ENCODE data around the gene OR10AD1. TPM values are rescaled to one million over a fixed set of nuclear protein-coding genes. Genes with fewer than 3 reads are reported as not detected.
A peak's percentile ranks its signal among the peaks of the same experiment; 100 is the strongest.

The OR10AD1 gene
- total RNA-seq, 1 donor from 2014 or later = not detected

GRCh38 chr12:48201091-48201490 lies 2.0 kb downstream of the OR10AD1 start:
- intact Hi-C loops (cut with micrococcal nuclease) = no loop called here
- H3K4me3 Mint-ChIP-seq = no peak overlapping the region
- H3K27me3 Mint-ChIP-seq = no peaks in the 10 kb centered on the region
- peaks cover 25% of the 10 kb centered on the region for H3K4me1 Mint-ChIP-seq
- DNase-seq = no peak
- peaks cover 29% of the 10 kb centered on the region for H3K9me3 Mint-ChIP-seq
- H3K36me3 Mint-ChIP-seq (ENCODE audit: low read depth) = peaks cover 47% of the 10 kb centered on the region
- H3K27ac Mint-ChIP-seq = peak overlapping the region; percentile 1

DNA sequence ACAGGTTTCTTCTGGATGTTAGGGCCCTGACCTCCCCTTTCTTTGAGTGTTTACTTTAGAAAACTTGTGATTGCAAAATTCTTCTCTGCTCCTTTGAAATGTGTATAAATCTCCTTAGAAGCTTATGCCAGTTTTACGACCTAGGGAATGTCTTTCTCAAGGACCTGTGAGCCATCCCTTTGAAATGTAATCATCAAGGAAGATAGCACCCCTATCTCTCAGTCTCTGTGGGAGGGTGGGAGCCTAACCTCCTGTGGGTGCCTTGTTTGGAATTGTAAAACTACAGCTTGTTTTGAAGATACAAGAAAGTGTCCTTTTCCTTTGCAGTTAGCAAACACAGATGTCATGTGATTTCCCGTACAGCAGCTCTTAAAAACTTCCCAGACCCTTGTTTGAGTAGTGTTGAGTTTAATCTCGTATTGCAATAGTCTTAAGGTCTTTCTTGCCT lies 3.3 kb downstream of the OR10AD1 start:
- peak overlapping the region; percentile 97 for H3K27ac Mint-ChIP-seq
- peaks cover 41% of the 10 kb centered on the region for H3K36me3 Mint-ChIP-seq (ENCODE audit: low read depth)
- peaks cover 6% of the 10 kb centered on the region for H3K27me3 Mint-ChIP-seq
- DNase-seq = peak; percentile 75
- peaks cover 25% of the 10 kb centered on the region for H3K4me1 Mint-ChIP-seq
- H3K4me3 Mint-ChIP-seq = peak overlapping the region; percentile 88
- intact Hi-C loops (cut with micrococcal nuclease) = no loop called here
- peaks cover 29% of the 10 kb centered on the region for H3K9me3 Mint-ChIP-seq

DNA sequence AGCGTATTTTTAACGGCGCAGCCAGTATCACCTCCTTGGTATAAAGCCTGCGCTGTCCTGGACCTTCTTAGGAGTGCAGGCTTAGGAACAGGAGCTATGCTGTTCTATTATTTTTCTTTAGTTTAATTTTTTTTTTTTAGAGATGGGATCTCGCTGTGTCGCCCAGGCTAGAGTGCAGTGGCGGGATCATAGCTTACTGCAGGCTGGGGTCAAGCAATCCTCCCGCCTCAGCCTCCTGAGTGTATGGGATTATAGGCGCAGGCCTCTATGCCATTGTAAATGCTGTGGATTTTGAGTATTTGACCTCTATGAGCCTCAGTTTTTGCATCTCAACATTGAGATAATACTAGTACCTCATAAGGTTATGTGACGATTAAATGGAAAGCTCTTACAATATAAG lies 4.1 kb downstream of the OR10AD1 start:
- Mint-ChIP-seq H3K36me3 (ENCODE audit: low read depth) (peaks cover 33% of the 10 kb centered on the region), H3K27me3 (peaks cover 12% of the 10 kb centered on the region), H3K27ac (peak overlapping the region; percentile 97), H3K4me3 (peak overlapping the region; percentile 88), H3K4me1 (peaks cover 27% of the 10 kb centered on the region), H3K9me3 (peaks cover 22% of the 10 kb centered on the region)
- intact Hi-C loops (cut with micrococcal nuclease) = loop anchor here (1.0 kb wide), 4 partner anchors 16 to 151 kb away; partner anchors contain the start of genes ASB8, CCDC184, SENP1 and ZNF641
- peak; percentile 66 for DNase-seq

DNA sequence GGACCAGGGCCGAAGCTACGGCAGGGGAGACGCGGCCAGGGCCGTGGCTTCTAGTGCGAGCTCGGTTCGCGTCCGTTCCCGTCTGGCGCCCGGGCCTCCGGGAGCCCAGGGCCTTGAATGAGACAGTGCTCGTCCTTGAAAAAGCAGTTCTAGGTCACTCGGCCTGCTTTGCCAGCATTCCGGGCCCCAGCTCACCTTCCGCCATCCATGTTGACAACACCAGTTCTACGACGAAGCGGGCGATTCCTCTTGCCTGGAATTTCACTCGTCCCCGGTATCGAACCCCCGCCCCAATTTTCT lies 4.5 kb downstream of the OR10AD1 start:
- peaks cover 30% of the 10 kb centered on the region for H3K36me3 Mint-ChIP-seq (ENCODE audit: low read depth)
- H3K4me3 Mint-ChIP-seq = peak overlapping the region; percentile 88
- H3K27ac Mint-ChIP-seq = peak overlapping the region; percentile 97
- peaks cover 15% of the 10 kb centered on the region for H3K27me3 Mint-ChIP-seq
- H3K4me1 Mint-ChIP-seq = peaks cover 28% of the 10 kb centered on the region
- intact Hi-C loops (cut with micrococcal nuclease) = loop anchor here (1.0 kb wide), 4 partner anchors 15 to 152 kb away; partner anchors contain the start of genes ASB8, CCDC184, SENP1 and ZNF641
- DNase-seq = no peak
- H3K9me3 Mint-ChIP-seq = peaks cover 19% of the 10 kb centered on the region

DNA sequence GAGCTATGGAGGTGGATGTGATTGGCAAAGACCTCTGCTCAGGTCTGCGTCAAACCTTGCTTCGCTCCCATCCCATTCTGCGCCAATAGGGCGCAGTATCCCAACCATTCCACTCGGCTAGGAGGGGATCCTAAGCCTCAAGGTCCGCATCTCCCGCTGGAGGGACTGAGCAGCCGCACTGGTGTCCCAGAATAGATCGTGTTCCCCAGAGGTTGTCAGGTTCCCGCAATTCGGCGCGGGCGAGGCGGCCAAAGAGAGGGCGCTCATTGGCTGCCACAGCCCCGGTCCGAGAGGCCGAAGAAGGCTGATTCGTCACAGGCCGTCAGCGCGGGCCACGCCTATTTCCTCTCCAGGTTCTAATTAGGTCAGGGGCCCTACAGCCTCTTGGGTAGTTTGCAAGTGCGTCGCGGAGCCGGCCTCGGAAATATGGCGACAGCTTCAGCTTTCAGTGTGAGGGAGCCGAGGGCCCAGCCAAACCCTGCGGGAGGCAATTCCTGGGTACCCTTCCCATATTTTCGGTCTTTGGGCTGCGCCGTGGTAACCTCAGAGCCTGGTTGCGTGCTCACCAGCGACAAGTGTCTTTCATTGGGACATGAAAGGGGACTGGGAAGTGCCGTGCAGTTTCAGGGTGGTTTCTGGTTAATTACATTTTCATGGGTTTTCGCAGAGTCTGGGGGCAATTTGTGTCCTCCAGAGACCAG lies 5.0 kb downstream of the OR10AD1 start:
- Mint-ChIP-seq H3K36me3 (ENCODE audit: low read depth) (peaks cover 25% of the 10 kb centered on the region), H3K4me3 (peak overlapping the region; percentile 88), H3K9me3 (peaks cover 15% of the 10 kb centered on the region), H3K27ac (peak overlapping the region; percentile 97), H3K4me1 (peaks cover 29% of the 10 kb centered on the region), H3K27me3 (peaks cover 19% of the 10 kb centered on the region)
- DNase-seq = peak; percentile 97
- intact Hi-C loops (cut with micrococcal nuclease) = loop anchor here (1.0 kb wide), 4 partner anchors 15 to 152 kb away; partner anchors contain the start of genes ASB8, CCDC184, SENP1 and ZNF641

GRCh38 chr12:48197549-48197970 lies 5.5 kb downstream of the OR10AD1 start:
- intact Hi-C loops (cut with micrococcal nuclease) = no loop called here
- H3K4me3 Mint-ChIP-seq = peak overlapping the region; percentile 88
- H3K27me3 Mint-ChIP-seq = peaks cover 21% of the 10 kb centered on the region
- no peak for DNase-seq
- H3K4me1 Mint-ChIP-seq = peaks cover 29% of the 10 kb centered on the region
- H3K36me3 Mint-ChIP-seq (ENCODE audit: low read depth) = peaks cover 20% of the 10 kb centered on the region
- peak overlapping the region; percentile 97 for H3K27ac Mint-ChIP-seq
- H3K9me3 Mint-ChIP-seq = peaks cover 10% of the 10 kb centered on the region

DNA sequence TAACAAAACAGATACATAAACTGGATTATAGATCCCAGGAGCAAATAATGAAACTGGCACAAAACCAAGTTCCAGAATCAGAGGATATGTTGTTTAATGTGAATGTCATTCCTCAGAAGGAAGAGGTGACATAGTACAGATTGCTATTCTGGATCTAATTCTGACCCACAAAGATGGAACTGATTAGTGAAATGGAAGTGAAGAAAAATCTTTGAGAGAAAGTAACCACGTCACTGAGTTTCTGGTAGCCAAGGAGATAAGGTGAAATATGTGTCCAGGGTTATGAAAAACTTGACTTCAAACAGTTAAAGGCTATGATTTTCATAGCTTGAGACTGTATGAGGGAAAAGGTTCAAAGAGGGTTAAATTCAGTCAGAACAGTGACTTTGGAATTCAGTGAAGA lies 8.3 kb downstream of the OR10AD1 start:
- H3K9me3 Mint-ChIP-seq = no peaks in the 10 kb centered on the region
- peaks cover 16% of the 10 kb centered on the region for H3K4me1 Mint-ChIP-seq
- H3K36me3 Mint-ChIP-seq (ENCODE audit: low read depth) = no peaks in the 10 kb centered on the region
- intact Hi-C loops (cut with micrococcal nuclease) = no loop called here
- no peak overlapping the region for H3K27ac Mint-ChIP-seq
- DNase-seq = no peak
- H3K4me3 Mint-ChIP-seq = no peak overlapping the region
- H3K27me3 Mint-ChIP-seq = peaks cover 41% of the 10 kb centered on the region

- Mint-ChIP-seq H3K27me3 (peaks cover 47% of the 10 kb centered on the region), H3K4me3 (no peak overlapping the region), H3K36me3 (ENCODE audit: low read depth) (no peaks in the 10 kb centered on the region), H3K27ac (no peak overlapping the region), H3K9me3 (no peaks in the 10 kb centered on the region), H3K4me1 (peaks cover 8% of the 10 kb centered on the region)
- DNase-seq = no peak
- intact Hi-C loops (cut with micrococcal nuclease) = no loop called here
Observed at GRCh38 chr12:48193623-48194022, 9.5 kb downstream of the OR10AD1 start.

- peak; percentile 26 for DNase-seq
- intact Hi-C loops (cut with micrococcal nuclease) = no loop called here
- peaks cover 8% of the 10 kb centered on the region for H3K4me1 Mint-ChIP-seq
- H3K9me3 Mint-ChIP-seq = no peaks in the 10 kb centered on the region
- no peak overlapping the region for H3K4me3 Mint-ChIP-seq
- H3K27me3 Mint-ChIP-seq = peaks cover 51% of the 10 kb centered on the region
- H3K36me3 Mint-ChIP-seq (ENCODE audit: low read depth) = no peaks in the 10 kb centered on the region
- no peak overlapping the region for H3K27ac Mint-ChIP-seq
Observed at GRCh38 chr12:48192861-48193260, 10.2 kb downstream of the OR10AD1 start.

- Mint-ChIP-seq H3K4me1 (peaks cover 8% of the 10 kb centered on the region), H3K36me3 (ENCODE audit: low read depth) (peaks cover 2% of the 10 kb centered on the region), H3K27me3 (peaks cover 60% of the 10 kb centered on the region), H3K4me3 (no peak overlapping the region), H3K27ac (no peak overlapping the region), H3K9me3 (no peaks in the 10 kb centered on the region)
- intact Hi-C loops (cut with micrococcal nuclease) = no loop called here
- peak; percentile 29 for DNase-seq
Observed at GRCh38 chr12:48191096-48191495, 12.0 kb downstream of the OR10AD1 start.

DNA sequence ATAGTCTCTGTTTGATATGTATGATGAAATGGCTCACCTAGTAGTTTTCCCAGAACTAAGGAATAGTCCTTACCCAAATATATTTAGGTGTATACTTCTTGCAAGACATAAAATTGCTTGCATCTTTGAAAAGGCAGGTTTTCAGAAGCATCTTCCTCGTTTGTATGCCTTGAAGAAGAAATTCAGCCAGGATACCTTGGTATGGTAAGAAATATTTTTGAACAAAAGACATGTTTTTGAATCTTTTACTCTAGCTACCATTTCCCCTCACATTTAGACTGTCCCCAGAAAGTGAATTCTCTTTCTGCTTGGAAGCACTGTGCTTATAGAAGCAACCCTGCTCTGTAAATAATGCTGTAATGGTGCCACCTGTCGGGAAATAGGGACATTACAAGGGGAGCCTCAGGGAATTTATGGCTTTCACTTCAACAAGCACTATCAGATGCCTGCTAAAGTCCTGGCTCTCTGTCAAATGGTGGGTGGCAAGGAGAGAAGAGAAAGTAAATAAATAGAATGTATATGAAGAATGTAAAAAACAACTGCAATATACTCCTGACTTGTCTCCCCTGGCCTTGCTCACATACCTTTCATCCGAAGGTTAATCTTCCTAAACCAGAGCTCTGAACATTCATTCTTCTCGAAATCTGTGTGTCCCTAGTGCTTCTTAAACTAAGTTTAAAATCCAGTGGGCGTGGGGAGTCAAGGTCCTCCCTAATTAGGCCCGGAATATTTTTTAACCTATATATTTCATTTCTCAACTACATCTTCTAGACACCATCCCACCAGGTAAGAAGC lies 13.6 kb downstream of the OR10AD1 start:
- Mint-ChIP-seq H3K4me3 (no peak overlapping the region), H3K27ac (no peak overlapping the region), H3K9me3 (no peaks in the 10 kb centered on the region), H3K4me1 (peaks cover 15% of the 10 kb centered on the region), H3K36me3 (ENCODE audit: low read depth) (peaks cover 2% of the 10 kb centered on the region), H3K27me3 (peaks cover 67% of the 10 kb centered on the region)
- intact Hi-C loops (cut with micrococcal nuclease) = loop anchor here (5.0 to 10.0 kb wide), 5 partner anchors 187 to 625 kb away; partner anchors contain the start of genes CACNB3, COL2A1, TMEM106C and VDR
- DNase-seq = peak; percentile 92

DNA sequence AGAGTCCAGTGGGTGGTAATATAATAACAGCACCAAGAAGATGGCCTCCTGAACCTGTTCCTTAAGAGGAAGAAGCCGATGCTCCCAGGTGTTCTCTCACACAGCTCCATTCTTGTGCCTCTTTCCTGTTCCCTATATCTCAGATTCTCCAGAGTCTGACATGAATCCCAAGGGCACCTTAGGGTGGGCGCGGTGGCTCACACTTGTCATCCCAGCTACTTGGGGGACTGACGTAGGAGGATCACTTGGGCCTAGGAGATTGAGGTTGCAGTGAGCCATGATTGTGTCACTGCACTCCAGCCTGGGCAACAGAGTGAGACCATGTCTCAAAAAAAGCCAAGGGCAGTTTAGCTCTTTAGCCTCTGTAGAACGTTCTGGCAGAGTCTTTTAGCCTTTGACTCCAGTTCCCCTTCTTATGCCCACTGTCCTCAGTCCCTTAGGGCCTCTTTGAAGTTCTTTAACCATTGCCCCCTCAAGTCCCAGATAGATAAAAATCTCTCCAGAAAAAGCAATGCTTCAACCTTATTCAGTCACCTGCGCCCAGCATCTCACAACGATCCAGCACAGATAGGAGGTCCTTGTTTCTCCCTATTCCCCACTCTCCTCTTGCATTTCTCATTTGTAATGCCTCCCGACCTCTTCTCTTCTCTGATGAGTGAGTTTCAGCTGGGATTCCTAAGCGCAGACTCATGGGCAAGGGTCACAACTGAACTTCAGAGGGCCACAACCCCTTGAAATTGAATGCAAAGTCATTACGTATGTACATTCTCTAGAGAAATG lies 15.0 kb downstream of the OR10AD1 start:
- Mint-ChIP-seq H3K27me3 (peaks cover 62% of the 10 kb centered on the region), H3K27ac (no peak overlapping the region)
- intact Hi-C loops (cut with micrococcal nuclease) = loop anchor here (5.0 to 10.0 kb wide), 5 partner anchors 186 to 627 kb away; partner anchors contain the start of genes CACNB3, COL2A1, TMEM106C and VDR

GRCh38 chr12:48185181-48185919 lies 17.7 kb downstream of the OR10AD1 start:
- DNase-seq = peak; percentile 57
- intact Hi-C loops (cut with micrococcal nuclease) = loop anchor here (5.0 to 10.0 kb wide), 5 partner anchors 183 to 629 kb away; partner anchors contain the start of genes CACNB3, COL2A1, TMEM106C and VDR
- peak overlapping the region; percentile 95 for H3K4me3 Mint-ChIP-seq
- H3K27ac Mint-ChIP-seq = no peak overlapping the region
- H3K36me3 Mint-ChIP-seq (ENCODE audit: low read depth) = peaks cover 2% of the 10 kb centered on the region
- H3K4me1 Mint-ChIP-seq = peaks cover 29% of the 10 kb centered on the region
- peaks cover 64% of the 10 kb centered on the region for H3K27me3 Mint-ChIP-seq
- no peaks in the 10 kb centered on the region for H3K9me3 Mint-ChIP-seq

More for the DNA sequence above, 15.0 kb downstream of the OR10AD1 start:
- no peaks in the 10 kb centered on the region for H3K9me3 Mint-ChIP-seq
- H3K36me3 Mint-ChIP-seq (ENCODE audit: low read depth) = peaks cover 2% of the 10 kb centered on the region
- no peak overlapping the region for H3K4me3 Mint-ChIP-seq
- peak; percentile 56 for DNase-seq
- H3K4me1 Mint-ChIP-seq = peaks cover 15% of the 10 kb centered on the region
